HepG2 (cell line): Measurements from ENCODE around the gene RHBDL3. TPM values are rescaled to one million over a fixed set of nuclear protein-coding genes. Genes with fewer than 3 reads are reported as not detected.

Experiments used
- ATAC-seq: fragments of 200-7000 bp; cut with Tn5 transposase; 3 replicates; pipeline ENCODE4 v1.9.1; 2020; ENCODE audit warnings: mild to moderate bottlenecking, moderate library complexity
- BruUV-seq: library from RNA; stranded (reverse); fragments of 400-500 nt; replicated peaks from 2 replicates; lab custom pipeline; 2021; lab: Mats Ljungman, UMichigan
- CTCF ChIA-PET: fragments of 300-600 bp; formaldehyde crosslinking; extraction: SDS; loops from one replicate; lab custom pipeline; 2021; ENCODE audit warnings: low total read pairs, inconsistent platforms, low intra/inter-chr PET ratio; lab: Yijun Ruan, JAX
- POLR2A ChIA-PET: fragments of 350-600 bp; sonication (Branson Sonifier 250); formaldehyde crosslinking; loops from one replicate; lab custom pipeline; 2020; ENCODE audit warnings: antibody characterized with exemption, inconsistent platforms; lab: Yijun Ruan, JAX
- DNase-seq: peaks from one replicate; pipeline ENCODE4 v3.0.0-alpha.2; 2015; ENCODE audit warnings: low spot score
- FAIRE-seq: peaks from 3 replicates; lab custom pipeline; 2011; peaks lifted over from hg19 to GRCh38; lab: Jason Lieb, UNC
- H2AFZ ChIP-seq: one replicate; pipeline ENCODE4 v1.6.1; 2011; ENCODE audit warnings: low read length, inconsistent platforms
- H3K27ac ChIP-seq: fragments of 300-600 bp; 3 replicates; pipeline ENCODE4 v1.8.0; 2011; ENCODE audit warnings: mixed run types, mild to moderate bottlenecking, mixed read lengths, low read length, inconsistent platforms; ENCODE audit not compliant: insufficient read depth; ENCODE audit errors: extremely low read length
- H3K27me3 ChIP-seq, 2 experiments: fragments of 200-600 bp in 1 of 2; 2 replicates in 1 of 2; 3 replicates in 1 of 2; pipeline versions ENCODE4 v1.6.0 to v1.8.0; 2011; ENCODE audit warnings: low read length in 2 of 2, mild to moderate bottlenecking in 2 of 2, moderate library complexity in 2 of 2, inconsistent platforms in 1 of 2; ENCODE audit not compliant: insufficient read depth in 2 of 2, control insufficient read depth in 1 of 2
- H3K36me3 ChIP-seq, 2 experiments: fragments of 200-600 bp in 1 of 2; replicated peaks in 1 of 2; 2 replicates in 1 of 2; 3 replicates in 1 of 2; pipeline versions ENCODE4 v1.5.1 to v1.8.0; 2011; ENCODE audit warnings: low read length in 2 of 2, inconsistent platforms in 1 of 2; ENCODE audit not compliant: insufficient read depth in 2 of 2, control insufficient read depth in 1 of 2
- H3K4me1 ChIP-seq: 2 replicates; pipeline ENCODE4 v1.5.1; 2012; ENCODE audit warnings: low read length, inconsistent platforms; ENCODE audit not compliant: insufficient read depth
- H3K4me2 ChIP-seq: 2 replicates; pipeline ENCODE4 v1.6.0; 2011; ENCODE audit warnings: low read depth, low read length, inconsistent platforms
- H3K4me3 ChIP-seq, 3 experiments: fragments of 200-600 bp in 1 of 3; sonication (generic), shearing (Covaris generic) in 1 of 3; replicated peaks in 1 of 3; 2 replicates each; pipeline ENCODE4 v1.5.1; 2011 to 2016; ENCODE audit warnings: low read length in 3 of 3, inconsistent platforms in 2 of 3, low read depth in 2 of 3, mild to moderate bottlenecking in 2 of 3, control low read depth in 1 of 3, mixed read lengths in 1 of 3; ENCODE audit not compliant: insufficient read depth in 1 of 3
- H3K79me2 ChIP-seq: one replicate; pipeline ENCODE4 v1.6.1; 2011; ENCODE audit warnings: low read length, inconsistent platforms; ENCODE audit not compliant: insufficient read depth
- H3K9ac ChIP-seq: 2 replicates; pipeline ENCODE4 v1.6.0; 2011; ENCODE audit warnings: mild to moderate bottlenecking, low read depth, low read length, inconsistent platforms; ENCODE audit not compliant: insufficient read depth
- H3K9me3 ChIP-seq: 2 replicates; pipeline ENCODE4 v1.5.1; 2012; ENCODE audit warnings: mild to moderate bottlenecking, low read length
- H4K20me1 ChIP-seq: 2 replicates; pipeline ENCODE4 v1.6.0; 2011; ENCODE audit warnings: inconsistent platforms, mild to moderate bottlenecking, low read length, moderate library complexity; ENCODE audit not compliant: insufficient read depth
- IKZF4 ChIP-seq: sonication (generic); formaldehyde crosslinking; IDR thresholded peaks from 2 replicates; pipeline ENCODE4 v1.5.1; 2020; ENCODE audit warnings: borderline replicate concordance, mild to moderate bottlenecking, low read depth, missing genetic modification reagents; ENCODE audit errors: not compliant biosample characterization
- KLF13 ChIP-seq: sonication (generic); formaldehyde crosslinking; IDR thresholded peaks from 2 replicates; pipeline ENCODE4 v1.4.0; 2020; ENCODE audit warnings: mild to moderate bottlenecking, missing genetic modification reagents
- KLF15 ChIP-seq: sonication (generic); formaldehyde crosslinking; IDR thresholded peaks from 2 replicates; pipeline ENCODE4 v1.8.1; 2023; ENCODE audit warnings: borderline replicate concordance, mild to moderate bottlenecking, inconsistent platforms, missing genetic modification reagents, mixed read lengths
- MED1 ChIP-seq: sonication (generic); formaldehyde crosslinking; IDR thresholded peaks from 2 replicates; pipeline ENCODE4 v1.4.0; 2020; ENCODE audit warnings: missing genetic modification reagents
- MIER3 ChIP-seq: IDR thresholded peaks from 2 replicates; pipeline ENCODE4 v1.6.1; 2016; ENCODE audit warnings: missing compliant biosample characterization, borderline replicate concordance
- MNT ChIP-seq: fragments of 450-650 bp; IDR thresholded peaks from 2 replicates; pipeline ENCODE4 v1.6.1; 2016
- SRF ChIP-seq: IDR thresholded peaks from 2 replicates; pipeline ENCODE4 v1.6.1; 2011; ENCODE audit warnings: mild to moderate bottlenecking, low read depth, low read length, moderate library complexity
- TBL1XR1 ChIP-seq: fragments of 150-350 bp; IDR thresholded peaks from 2 replicates; pipeline ENCODE4 v1.6.1; 2014; ENCODE audit warnings: borderline replicate concordance, low read length; ENCODE audit not compliant: partially characterized antibody
- ZBTB39 ChIP-seq: sonication (generic); formaldehyde crosslinking; IDR thresholded peaks from 2 replicates; pipeline ENCODE4 v1.5.0; 2020; ENCODE audit warnings: missing genetic modification reagents
- ZBTB7A ChIP-seq: sonication (generic); formaldehyde crosslinking; IDR thresholded peaks from 2 replicates; pipeline ENCODE4 v1.8.0; 2022; ENCODE audit warnings: mild to moderate bottlenecking, missing genetic modification reagents
- ZNF337 ChIP-seq: sonication (generic); formaldehyde crosslinking; IDR thresholded peaks from 2 replicates; pipeline ENCODE4 v1.5.1; 2020; ENCODE audit warnings: missing genetic modification reagents, low read depth, mild to moderate bottlenecking, borderline replicate concordance
- ZNF562 ChIP-seq: sonication (generic); formaldehyde crosslinking; IDR thresholded peaks from 2 replicates; pipeline ENCODE4 v1.8.0; 2022; ENCODE audit warnings: missing genetic modification reagents, borderline replicate concordance
- WGBS: methylation state at CpG from one replicate; pipeline ENCODE4 v1.1.6; 2017; ENCODE audit warnings: low lambda C conversion rate; 5-methylcytosine and 5-hydroxymethylcytosine counted together
- in situ Hi-C: cut with HindIII; loops from 2 replicates; pipeline ENCODE4 v1.10.0; 2017; ENCODE audit warnings: low pct_unique_long_range_greater_than_20kb; ENCODE audit not compliant: extremely low pct_ligation_motif_present
- intact Hi-C: fragments of 100-400 bp; cut with micrococcal nuclease; formaldehyde crosslinking; loops from one replicate; pipeline ENCODE4 v1.10.0; 2022; ENCODE audit not compliant: unreplicated experiment
- polyA plus RNA-seq, 8 experiments: library from polyadenylated mRNA; depleted of rRNA in 3 of 8; stranded (reverse) in 7 of 8; unstranded in 1 of 8; fragments of >200 nt; fragmentation: Illumina TruSeq in 4 of 8; extraction: Trizol in 4 of 8; gene quantifications; 2 replicates each; pipeline versions ENCODE4 v1.2.1 to v1.2.3, GENCODE V29; 2011 to 2016; ENCODE audit warnings: low read depth in 4 of 8, missing spikeins in 1 of 8, mixed read lengths in 1 of 8; ENCODE audit not compliant: insufficient read depth in 1 of 8
- total RNA-seq, 5 experiments: library from RNA; depleted of rRNA; stranded (reverse); fragments of >200 nt; fragmentation: Illumina TruSeq; extraction: Trizol; gene quantifications; 2 replicates each; pipeline ENCODE4 v1.2.3, GENCODE V29; 2016; ENCODE audit warnings: low read depth in 1 of 5

Gene RHBDL3
- total and polyA plus RNA-seq, 2 of the 13 experiments (the other 11 are each of a cell fraction or from before 2014, with no cell fraction given) = 0.09 TPM; not detected in 1

DNA sequence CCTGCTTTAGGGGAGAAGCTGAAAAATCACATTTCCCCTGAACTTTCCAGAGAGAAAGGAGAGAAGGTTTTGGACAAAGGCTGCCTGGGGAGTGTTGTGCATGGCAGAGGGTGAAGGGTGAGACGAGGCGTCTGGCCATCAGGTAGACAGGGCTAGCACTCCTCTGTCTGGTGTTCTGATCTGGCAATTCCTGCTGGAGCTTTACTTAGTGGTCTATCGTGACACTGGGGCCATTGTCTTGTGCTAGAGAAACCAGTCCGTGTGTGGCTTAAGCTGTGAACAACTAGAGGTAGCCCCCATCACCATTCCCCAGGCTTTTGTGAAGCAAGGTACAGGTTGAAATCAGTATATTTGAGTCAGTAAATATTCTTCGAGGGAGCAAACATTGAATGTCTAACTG is 8.5 kb downstream of the RHBDL3 start:
- POLR2A ChIA-PET = no interaction called here
- no peak overlapping the region for H3K4me2 ChIP-seq
- no peaks in the 10 kb centered on the region for H3K36me3 ChIP-seq
- H3K79me2 ChIP-seq = no peaks in the 10 kb centered on the region
- TF ChIP-seq ZNF337 (no peak), ZNF562 (CRISPR knock-in tag) (no peak), TBL1XR1 (no peak), ZBTB39 (CRISPR knock-in tag) (no peak), KLF15 (no peak), SRF (no peak)
- peaks cover 2 to 32% of the 10 kb centered on the region in 2 experiments; a peak in 4 of 5 replicates for H3K27me3 ChIP-seq
- H3K27ac ChIP-seq = no peak overlapping the region
- H4K20me1 ChIP-seq = no peaks in the 10 kb centered on the region
- CTCF ChIA-PET = no interaction called here
- DNase-seq = no peak
- H2AFZ ChIP-seq = no peak overlapping the region
- peaks cover 11% of the 10 kb centered on the region for H3K4me1 ChIP-seq
- ATAC-seq = no peak
- WGBS = 12% methylated on average over 4 of the region's 5 CpGs
- FAIRE-seq = no peak
- H3K4me3 ChIP-seq = no peak overlapping the region
- H3K9ac ChIP-seq = no peak overlapping the region
- in situ Hi-C loops = no loop called here
- intact Hi-C loops = no loop called here
- no peaks in the 10 kb centered on the region for H3K9me3 ChIP-seq
- BruUV-seq = no TSS peak

GRCh38 chr17:32274643-32275042 is 9.0 kb downstream of the RHBDL3 start:
- DNase-seq (no peak), ATAC-seq (no peak), FAIRE-seq (no peak)
- intact Hi-C loops = no loop called here
- WGBS = 78% methylated on average over 5 of the region's 6 CpGs
- no peak overlapping the region for H3K4me3 ChIP-seq
- no peaks in the 10 kb centered on the region for H3K79me2 ChIP-seq
- no peaks in the 10 kb centered on the region for H3K9me3 ChIP-seq
- H3K4me1 ChIP-seq = peaks cover 14% of the 10 kb centered on the region
- BruUV-seq = no TSS peak
- in situ Hi-C loops = no loop called here
- peaks cover 0 to 26% of the 10 kb centered on the region in 2 experiments; a peak in 2 of 5 replicates for H3K27me3 ChIP-seq
- H4K20me1 ChIP-seq = no peaks in the 10 kb centered on the region
- ChIA-PET POLR2A (no interaction called here), CTCF (no interaction called here)
- no peak for TF ChIP-seq KLF13
- TF ChIP-seq MIER3 = no peak
- TF ChIP-seq IKZF4 (CRISPR knock-in tag) = no peak
- no peak for TF ChIP-seq ZBTB7A (CRISPR knock-in tag)
- peak; percentile 88 for TF ChIP-seq MNT
- no peak for TF ChIP-seq MED1
- H3K27ac ChIP-seq = no peak overlapping the region
- H3K36me3 ChIP-seq = no peaks in the 10 kb centered on the region
- H3K9ac ChIP-seq = no peak overlapping the region
- no peak overlapping the region for H2AFZ ChIP-seq
- no peak overlapping the region for H3K4me2 ChIP-seq
